HEK293T (cell line): ENCODE measurements around the gene ADAMTSL2.

Experiments
- FOXM1 ChIP-seq: fragments of 450-650 bp; IDR thresholded peaks from 2 replicates; pipeline ENCODE4 v1.6.1; 2017; ENCODE audit warnings: mild to moderate bottlenecking, borderline replicate concordance
- SUZ12 ChIP-seq: fragments of 450-650 bp; IDR thresholded peaks from 2 replicates; pipeline ENCODE4 v1.6.1; 2016; ENCODE audit warnings: mild to moderate bottlenecking

DNA sequence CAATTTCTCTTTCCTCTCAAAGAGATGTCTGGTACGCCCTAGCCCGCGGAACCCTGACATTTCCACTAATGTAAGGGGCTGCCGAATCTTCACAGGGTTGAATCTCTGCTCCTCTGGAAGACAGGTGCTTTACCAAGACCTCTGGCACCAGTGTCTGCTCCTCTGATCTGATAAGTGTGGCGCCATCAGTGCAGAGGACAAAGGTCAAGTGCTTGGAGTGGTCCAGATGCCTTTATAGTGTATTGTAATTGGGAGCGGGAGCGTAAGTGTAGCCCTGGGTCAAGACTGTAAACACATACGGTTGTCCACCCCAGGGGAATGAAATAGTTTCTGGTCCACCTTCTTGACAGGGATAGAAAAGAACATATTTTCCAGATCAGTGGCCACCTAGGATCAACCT lies 17.7 kb downstream of the ADAMTSL2 start:
- TF ChIP-seq FOXM1 = no peak
- TF ChIP-seq SUZ12 = no peak
